CD4-positive, alpha-beta memory T cell (primary cell): ENCODE results near the gene MXD4. TPM values are rescaled to one million over a fixed set of nuclear protein-coding genes. Genes with fewer than 3 reads are reported as not detected.
A peak's percentile ranks its signal among the peaks of the same experiment; 100 is the strongest.

Experiments used
- CTCF ChIA-PET: fragments of 350-600 bp; sonication (Branson Sonifier 250); formaldehyde crosslinking; loops from one replicate; lab custom pipeline; 2021; ENCODE audit warnings: inconsistent platforms; ENCODE audit not compliant: partially characterized antibody; lab: Charles Lee
- POLR2A ChIA-PET: fragments of 350-600 bp; sonication (Branson Sonifier 250); formaldehyde crosslinking; loops from one replicate; lab custom pipeline; 2021; ENCODE audit not compliant: partially characterized antibody; lab: Charles Lee
- DNase-seq, 5 donors: peaks; one replicate each; pipeline versions ENCODE4 v3.0.0 to v3.0.0-alpha.2; 2020 to 2022; ENCODE audit warnings: mixed read lengths in 1 of 5
- H3K27ac ChIP-seq: one replicate; pipeline ENCODE4 v1.7.0; 2013; ENCODE audit warnings: low read depth, low read length
- H3K27me3 ChIP-seq: 2 replicates; pipeline ENCODE4 v1.7.0; 2013; ENCODE audit warnings: mild to moderate bottlenecking, low read length, moderate library complexity; ENCODE audit not compliant: insufficient read depth
- H3K36me3 ChIP-seq: 2 replicates; pipeline ENCODE4 v1.7.0; 2013; ENCODE audit warnings: mild to moderate bottlenecking, low read length, moderate library complexity; ENCODE audit not compliant: insufficient read depth
- H3K4me1 ChIP-seq: 2 replicates; pipeline ENCODE4 v1.7.0; 2013; ENCODE audit warnings: mild to moderate bottlenecking, low read length, moderate library complexity; ENCODE audit not compliant: insufficient read depth
- H3K4me3 ChIP-seq, 2 donors: one replicate each; pipeline ENCODE4 v1.7.0; 2013; ENCODE audit warnings: low read length in 2 of 2, mild to moderate bottlenecking in 1 of 2
- H3K9me3 ChIP-seq, 2 donors: one replicate each; pipeline ENCODE4 v1.7.0; 2013; ENCODE audit warnings: low read length in 2 of 2, control low read depth in 1 of 2; ENCODE audit not compliant: control insufficient read depth in 1 of 2
- H3K27ac Mint-ChIP-seq, 7 donors: one replicate each; pipeline ENCODE4 v1.8.0; 2020 to 2021; ENCODE audit warnings: mixed read lengths in 7 of 7, mild to moderate bottlenecking in 6 of 7, inconsistent platforms in 3 of 7, moderate library complexity in 3 of 7
- H3K27me3 Mint-ChIP-seq, 2 donors: one replicate each; pipeline ENCODE4 v1.8.0; 2020 to 2021; ENCODE audit warnings: mixed read lengths in 2 of 2
- H3K36me3 Mint-ChIP-seq, 2 donors: one replicate each; pipeline ENCODE4 v1.8.0; 2020 to 2021; ENCODE audit warnings: mixed read lengths in 2 of 2, inconsistent platforms in 1 of 2, mild to moderate bottlenecking in 1 of 2
- H3K4me1 Mint-ChIP-seq, 4 donors: one replicate each; pipeline ENCODE4 v1.8.0; 2020 to 2021; ENCODE audit warnings: mixed read lengths in 4 of 4, mild to moderate bottlenecking in 1 of 4
- H3K4me3 Mint-ChIP-seq, 8 donors: one replicate each; pipeline ENCODE4 v1.8.0; 2020 to 2021; ENCODE audit warnings: mixed read lengths in 8 of 8, mild to moderate bottlenecking in 7 of 8, moderate library complexity in 6 of 8, inconsistent platforms in 3 of 8
- H3K9me3 Mint-ChIP-seq, 8 donors: one replicate each; pipeline ENCODE4 v1.8.0; 2020 to 2021; ENCODE audit warnings: mixed read lengths in 8 of 8, mild to moderate bottlenecking in 5 of 8, inconsistent platforms in 3 of 8, moderate library complexity in 1 of 8
- intact Hi-C: fragments of 100-400 bp; cut with micrococcal nuclease; formaldehyde crosslinking; loops from one replicate; pipeline ENCODE4 v1.15.1; 2023
- polyA plus RNA-seq, 2 donors: library from polyadenylated mRNA; unstranded; fragments of 300-500 nt; fragmentation: Illumina TruSeq; gene quantifications; one replicate each; pipeline ENCODE4 v1.2.3, GENCODE V29; 2021
- total RNA-seq, 2 experiments: library from RNA; stranded (reverse); gene quantifications; one replicate each; pipeline ENCODE4 v1.2.3, GENCODE V29; 2021

MXD4 gene
- total and polyA plus RNA-seq, 4 experiments from 2014 or later = 31.9 to 67.5 (median 57.7) TPM

DNA sequence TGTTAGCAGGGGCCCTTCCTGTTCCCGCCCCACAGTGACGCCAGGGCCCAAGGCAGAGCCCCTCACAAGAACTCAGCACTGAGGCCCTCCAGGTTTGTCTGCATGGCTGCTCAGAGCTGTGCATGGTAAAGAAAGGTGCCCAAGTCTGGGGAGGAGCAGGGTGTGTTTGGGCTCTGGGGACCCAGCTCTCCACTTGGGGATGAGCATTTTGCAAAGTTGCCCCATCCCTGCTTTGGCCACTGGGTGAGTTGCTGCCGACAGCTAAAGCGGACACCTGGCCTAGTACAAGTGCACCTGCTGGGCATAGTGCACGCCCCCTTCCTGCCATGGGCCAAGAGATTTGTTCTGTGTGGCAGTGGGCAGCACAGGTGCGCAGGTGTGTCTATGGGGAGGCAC, 2.0 kb upstream of the MXD4 start:
- POLR2A ChIA-PET = interaction anchor here (1.2 to 2.5 kb wide), 6 partner anchors 16 to 272 kb away, joined by 3 to 38 read pairs (median 6); partner anchors contain the start of genes CFAP99, FAM193A and ZFYVE28
- peak overlapping the region in 5 of 8 donors; percentile 29 to 83 (median 36) for H3K4me3 Mint-ChIP-seq

DNA sequence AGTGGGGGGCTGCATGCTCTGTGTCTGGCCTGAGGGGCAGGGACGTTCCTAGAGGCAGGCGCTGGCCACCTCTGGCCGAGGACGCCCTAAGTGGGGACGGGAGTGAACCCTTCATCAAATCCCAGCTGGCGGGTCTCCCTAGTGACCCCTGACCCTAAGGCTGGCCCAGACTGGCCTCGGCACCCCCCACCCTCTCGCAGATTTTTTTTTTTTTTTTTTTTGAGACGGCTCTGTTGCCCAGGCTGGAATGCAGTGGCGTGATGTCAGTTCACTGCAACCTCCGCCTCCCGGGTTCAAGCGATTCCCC, 988 bp upstream of the MXD4 start:
- H3K27ac Mint-ChIP-seq = peak overlapping the region; percentile 42 to 92 (median 88)
- Histone ChIP-seq H3K27ac (peak overlapping the region; percentile 89), H3K36me3 (peaks cover 1% of the 10 kb centered on the region), H3K9me3 (no peaks in the 10 kb centered on the region), H3K4me1 (peaks cover 41% of the 10 kb centered on the region), H3K4me3 (peak overlapping the region in 1 of 2 donors; percentile 70), H3K27me3 (no peaks in the 10 kb centered on the region)
- no peaks in the 10 kb centered on the region for H3K27me3 Mint-ChIP-seq
- intact Hi-C loops = loop anchor here (1.0 to 2.0 kb wide), 8 partner anchors 19 to 273 kb away; partner anchors contain the start of genes CFAP99, FAM193A, HAUS3 and NELFA
- peaks cover 1 to 2% of the 10 kb centered on the region in 2 donors for H3K36me3 Mint-ChIP-seq
- POLR2A ChIA-PET = interaction anchor here (0.6 to 4.0 kb wide), 18 partner anchors 10 to 700 kb away, joined by 3 to 63 read pairs (median 8); partner anchors contain the start of genes CFAP99, FAM193A, GRK4 and HAUS3
- no peak for DNase-seq
- H3K9me3 Mint-ChIP-seq = no peaks in the 10 kb centered on the region
- peaks cover 2 to 19% (median 5%) of the 10 kb centered on the region in 4 donors for H3K4me1 Mint-ChIP-seq
- peak overlapping the region; percentile 64 to 93 (median 80) for H3K4me3 Mint-ChIP-seq
- CTCF ChIA-PET = interaction anchor here (1.0 to 1.4 kb wide), 4 partner anchors 19 to 179 kb away, joined by 3 to 7 read pairs (median 4); no protein-coding TSS in a partner anchor

More for the DNA sequence above, 2.0 kb upstream of the MXD4 start:
- Mint-ChIP-seq H3K27ac (peak overlapping the region in 4 of 7 donors; percentile 40 to 90 (median 86)), H3K27me3 (no peaks in the 10 kb centered on the region), H3K36me3 (peaks cover 0 to 2% of the 10 kb centered on the region in 2 donors), H3K9me3 (no peaks in the 10 kb centered on the region), H3K4me1 (peaks cover 2 to 17% (median 5%) of the 10 kb centered on the region in 4 donors)
- no peak overlapping the region for H3K27ac ChIP-seq
- no peak overlapping the region for H3K4me3 ChIP-seq
- no peaks in the 10 kb centered on the region for H3K9me3 ChIP-seq
- intact Hi-C loops = loop anchor here (2.0 kb wide), 2 partner anchors 27 to 255 kb away; partner anchors contain the start of gene NELFA
- H3K36me3 ChIP-seq = no peaks in the 10 kb centered on the region
- H3K27me3 ChIP-seq = no peaks in the 10 kb centered on the region
- CTCF ChIA-PET = no interaction called here
- no peak for DNase-seq
- H3K4me1 ChIP-seq = peaks cover 35% of the 10 kb centered on the region

DNA sequence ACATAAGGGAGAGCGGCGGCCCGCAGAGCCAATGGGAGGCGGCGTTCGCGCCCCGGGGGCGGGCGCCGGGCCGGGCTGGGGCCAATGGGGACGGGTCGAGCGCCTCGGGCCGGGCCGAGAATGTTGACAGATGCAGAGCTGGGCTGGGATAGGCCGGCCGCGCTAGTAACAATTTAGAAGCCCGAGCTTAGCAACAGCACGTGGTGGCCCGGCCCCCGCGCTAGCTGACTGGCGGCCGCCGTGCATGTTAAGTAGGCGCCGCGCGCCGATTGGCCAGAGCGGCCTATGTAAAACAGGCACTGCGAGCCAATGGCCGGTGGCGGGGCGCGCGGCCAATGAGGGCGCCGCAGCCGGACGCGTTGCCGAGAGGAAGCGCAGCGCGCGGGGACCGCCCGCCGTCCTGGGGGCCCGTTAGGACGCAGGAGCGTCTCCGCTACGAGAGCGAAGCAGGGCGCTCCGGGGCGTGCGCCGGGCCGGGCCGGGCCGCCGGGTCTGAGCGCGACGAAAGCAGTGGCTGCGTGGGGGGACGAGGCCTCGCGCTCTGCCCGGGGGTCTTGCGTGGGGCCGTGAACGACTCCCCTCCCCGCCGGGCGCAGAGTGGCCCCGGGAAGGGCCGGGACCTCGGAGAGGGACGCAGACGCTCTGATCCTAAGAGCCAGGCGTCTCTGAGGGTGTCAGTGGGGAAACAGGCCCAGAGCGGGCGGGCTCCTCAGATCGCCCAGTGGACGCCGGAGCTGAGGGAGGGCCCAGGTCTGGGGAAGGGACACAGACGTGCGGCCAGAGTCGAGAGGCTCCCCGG, 435 bp upstream of the MXD4 start:
- peaks cover 46% of the 10 kb centered on the region for H3K4me1 ChIP-seq
- CTCF ChIA-PET = interaction anchor here (0.6 to 1.4 kb wide), 12 partner anchors 20 to 180 kb away, joined by 3 to 9 read pairs (median 4); partner anchors contain the start of genes CFAP99 and ZFYVE28
- H3K27ac ChIP-seq = peak overlapping the region; percentile 89
- Mint-ChIP-seq H3K27me3 (no peaks in the 10 kb centered on the region), H3K27ac (peak overlapping the region; percentile 59 to 92 (median 88)), H3K4me1 (peaks cover 2 to 24% (median 5%) of the 10 kb centered on the region in 4 donors), H3K4me3 (peak overlapping the region; percentile 65 to 93 (median 82)), H3K9me3 (no peaks in the 10 kb centered on the region), H3K36me3 (peaks cover 4 to 5% of the 10 kb centered on the region in 2 donors)
- POLR2A ChIA-PET = interaction anchor here (0.7 to 4.0 kb wide), 26 partner anchors 9 to 701 kb away, joined by 3 to 63 read pairs (median 6); partner anchors contain the start of genes CFAP99, FAM193A, GRK4 and HAUS3
- H3K27me3 ChIP-seq = no peaks in the 10 kb centered on the region
- peak; percentile 98 to 99 (median 99) for DNase-seq
- intact Hi-C loops = loop anchor here (1.0 to 2.0 kb wide), 8 partner anchors 20 to 274 kb away; partner anchors contain the start of genes CFAP99, FAM193A, HAUS3 and NELFA
- H3K36me3 ChIP-seq = peaks cover 7% of the 10 kb centered on the region
- peak overlapping the region in 1 of 2 donors; percentile 70 for H3K4me3 ChIP-seq
- no peaks in the 10 kb centered on the region for H3K9me3 ChIP-seq

- Histone ChIP-seq H3K4me3 (peak overlapping the region; percentile 11 to 59), H3K9me3 (no peaks in the 10 kb centered on the region), H3K4me1 (peaks cover 48% of the 10 kb centered on the region), H3K27me3 (no peaks in the 10 kb centered on the region), H3K27ac (peak overlapping the region; percentile 66), H3K36me3 (peaks cover 7% of the 10 kb centered on the region)
- DNase-seq = peak; percentile 54 to 68 (median 60)
- intact Hi-C loops = no loop called here
- Mint-ChIP-seq H3K4me1 (peaks cover 4 to 30% (median 7%) of the 10 kb centered on the region in 4 donors), H3K27me3 (no peaks in the 10 kb centered on the region), H3K36me3 (peaks cover 4 to 11% of the 10 kb centered on the region in 2 donors), H3K9me3 (no peaks in the 10 kb centered on the region), H3K27ac (peak overlapping the region in 4 of 7 donors; percentile 17 to 52 (median 36)), H3K4me3 (peak overlapping the region; percentile 58 to 87 (median 68))
- ChIA-PET CTCF (interaction anchor here (0.6 to 1.3 kb wide), 6 partner anchors 19 to 164 kb away, joined by 3 to 9 read pairs (median 4); partner anchors contain the start of genes CFAP99 and ZFYVE28), POLR2A (interaction anchor here (0.6 to 4.0 kb wide), 15 partner anchors 11 to 275 kb away, joined by 3 to 63 read pairs (median 10); partner anchors contain the start of genes CFAP99, FAM193A, HAUS3 and POLN)
These were observed 628 bp downstream of the MXD4 start for GRCh38 chr4:2261110-2261852.

DNA sequence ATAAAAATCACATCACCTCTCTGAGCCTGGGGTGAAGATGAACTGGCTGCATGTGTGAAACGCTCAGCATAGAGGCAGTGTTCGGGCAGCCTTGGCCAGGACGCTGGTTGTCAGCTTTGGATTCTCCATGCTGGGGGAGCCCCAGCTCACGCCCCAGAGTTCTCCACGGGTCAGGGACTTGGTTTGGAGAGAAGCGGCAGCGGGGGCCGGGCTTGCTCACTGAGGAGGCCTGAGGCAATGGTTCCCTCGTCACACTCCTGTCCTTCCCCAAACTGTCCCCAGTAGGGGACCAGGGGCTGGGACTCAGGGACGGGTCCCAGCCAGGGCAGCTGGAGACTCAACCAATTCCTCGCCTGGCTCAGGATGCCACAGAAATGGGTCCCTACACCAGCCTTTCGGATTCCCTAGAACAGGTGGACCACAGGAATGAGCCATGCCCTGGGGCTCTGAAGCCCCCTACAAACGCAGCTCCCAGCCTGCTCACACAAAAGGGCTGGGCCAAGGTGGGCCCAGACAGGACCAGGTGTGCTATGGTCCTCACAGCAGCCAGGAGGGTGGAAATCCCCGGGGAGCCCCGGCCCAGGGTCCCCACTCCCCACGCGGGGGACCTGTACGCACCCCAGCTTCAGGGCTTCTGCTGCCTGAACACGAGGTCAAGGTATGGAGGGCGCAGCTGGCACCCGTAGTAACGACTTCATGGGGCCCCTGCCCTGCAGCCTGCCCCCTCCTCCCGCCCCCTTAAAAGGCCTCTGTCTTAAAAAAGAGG, 1.4 kb downstream of the MXD4 start:
- Histone ChIP-seq H3K27ac (peak overlapping the region; percentile 66), H3K4me1 (peaks cover 48% of the 10 kb centered on the region), H3K27me3 (no peaks in the 10 kb centered on the region), H3K4me3 (peak overlapping the region; percentile 11 to 59), H3K9me3 (no peaks in the 10 kb centered on the region), H3K36me3 (peaks cover 7% of the 10 kb centered on the region)
- ChIA-PET POLR2A (interaction anchor here (0.8 to 4.0 kb wide), 7 partner anchors 9 to 208 kb away, joined by 3 to 63 read pairs (median 5); partner anchors contain the start of genes HAUS3, POLN and RNF4), CTCF (no interaction called here)
- Mint-ChIP-seq H3K9me3 (no peaks in the 10 kb centered on the region), H3K4me1 (peaks cover 4 to 30% (median 7%) of the 10 kb centered on the region in 4 donors), H3K27me3 (no peaks in the 10 kb centered on the region), H3K4me3 (peak overlapping the region; percentile 59 to 82 (median 68)), H3K36me3 (peaks cover 4 to 11% of the 10 kb centered on the region in 2 donors), H3K27ac (peak overlapping the region in 5 of 7 donors; percentile 10 to 52 (median 42))
- intact Hi-C loops = no loop called here
- no peak for DNase-seq
